PC-9 (cell line): ENCODE results near the gene KIF15.
A peak's percentile ranks its signal among the peaks of the same experiment; 100 is the strongest.

Source experiments
- EZH2 ChIP-seq: fragments of 200-600 bp; sonication (generic); IDR thresholded peaks from 2 replicates; pipeline ENCODE4 v1.8.0; 2017; ENCODE audit warnings: antibody characterized with exemption, low read depth
- TF ChIP-seq, protein P1 (sequence below): fragments of 200-600 bp; sonication (generic); conservative IDR thresholded peaks from 2 replicates; pipeline ENCODE4 v1.6.1; 2017; ENCODE audit warnings: mixed run types, antibody characterized with exemption, mild to moderate bottlenecking, moderate library complexity

DNA sequence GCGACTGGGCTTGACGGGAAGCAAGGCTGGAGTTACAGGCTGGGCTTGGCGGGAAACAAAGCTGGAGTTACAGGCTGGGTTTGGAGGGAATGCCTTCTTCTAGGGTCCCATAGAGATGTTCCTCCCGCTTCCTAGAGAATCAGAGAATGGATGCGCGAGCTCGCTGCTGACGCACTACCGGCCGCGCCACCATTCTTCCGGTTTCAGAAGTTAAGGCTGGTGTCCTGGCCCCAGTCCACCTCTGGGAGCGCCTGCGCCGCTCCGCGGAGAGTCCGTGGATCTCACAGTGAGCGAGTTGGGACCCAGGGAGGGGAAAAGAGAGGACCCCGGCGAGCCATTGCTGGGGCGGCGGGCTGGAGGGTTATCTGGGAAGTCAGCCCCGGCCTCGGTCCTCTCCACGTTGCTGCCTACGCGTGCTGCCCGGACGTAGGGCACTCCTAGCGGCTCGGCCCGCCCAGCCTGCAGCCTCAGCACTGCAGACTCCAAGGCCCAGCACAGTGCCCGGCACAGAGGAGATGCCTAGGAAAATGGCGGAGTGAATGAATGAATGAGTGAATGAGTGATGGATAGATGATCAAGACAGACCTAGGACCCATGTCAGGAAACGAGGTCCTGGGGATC is 49.0 kb upstream of the KIF15 start, which contains the start of gene ZNF502:
- TF ChIP-seq, protein P1, sequence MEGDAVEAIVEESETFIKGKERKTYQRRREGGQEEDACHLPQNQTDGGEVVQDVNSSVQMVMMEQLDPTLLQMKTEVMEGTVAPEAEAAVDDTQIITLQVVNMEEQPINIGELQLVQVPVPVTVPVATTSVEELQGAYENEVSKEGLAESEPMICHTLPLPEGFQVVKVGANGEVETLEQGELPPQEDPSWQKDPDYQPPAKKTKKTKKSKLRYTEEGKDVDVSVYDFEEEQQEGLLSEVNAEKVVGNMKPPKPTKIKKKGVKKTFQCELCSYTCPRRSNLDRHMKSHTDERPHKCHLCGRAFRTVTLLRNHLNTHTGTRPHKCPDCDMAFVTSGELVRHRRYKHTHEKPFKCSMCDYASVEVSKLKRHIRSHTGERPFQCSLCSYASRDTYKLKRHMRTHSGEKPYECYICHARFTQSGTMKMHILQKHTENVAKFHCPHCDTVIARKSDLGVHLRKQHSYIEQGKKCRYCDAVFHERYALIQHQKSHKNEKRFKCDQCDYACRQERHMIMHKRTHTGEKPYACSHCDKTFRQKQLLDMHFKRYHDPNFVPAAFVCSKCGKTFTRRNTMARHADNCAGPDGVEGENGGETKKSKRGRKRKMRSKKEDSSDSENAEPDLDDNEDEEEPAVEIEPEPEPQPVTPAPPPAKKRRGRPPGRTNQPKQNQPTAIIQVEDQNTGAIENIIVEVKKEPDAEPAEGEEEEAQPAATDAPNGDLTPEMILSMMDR = 0 out of 2 replicates have a peak, but pooled peaks have one; percentile 29
- TF ChIP-seq EZH2 = no peak
